Posterior cingulate gyrus (tissue), 11 donors: ENCODE data around the gene CADPS2.

Experiments
- DNase-seq, 10 donors: peaks; one replicate each; pipeline versions ENCODE4 v3.0.0 to v3.0.0-alpha.2; 2020 to 2021; ENCODE audit warnings: mixed read lengths in 3 of 10
- intact Hi-C: fragments of 100-400 bp; cut with DNase I; formaldehyde crosslinking; loops from one replicate; pipeline ENCODE4 v1.15.1; 2023

Gene CADPS2

DNA sequence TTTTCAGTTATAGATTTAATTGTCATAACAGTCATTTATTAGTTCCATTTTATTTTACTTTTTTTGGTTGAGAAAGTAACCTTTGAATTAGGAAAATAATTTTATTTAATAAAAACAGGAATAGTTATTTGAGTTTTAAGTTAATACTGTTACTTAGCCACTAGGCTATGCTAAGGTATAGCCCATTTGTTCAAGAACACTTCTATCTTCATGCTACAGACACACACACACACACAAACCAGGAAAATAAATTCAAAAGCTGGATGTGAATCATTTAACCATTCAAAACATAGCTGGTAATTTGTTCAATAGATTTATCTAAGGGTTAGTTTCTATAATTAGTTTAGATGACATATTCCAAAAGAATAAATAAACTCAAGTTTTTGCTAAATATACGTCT is 335.7 kb downstream of the CADPS2 start:
- intact Hi-C loops = no loop called here

DNA sequence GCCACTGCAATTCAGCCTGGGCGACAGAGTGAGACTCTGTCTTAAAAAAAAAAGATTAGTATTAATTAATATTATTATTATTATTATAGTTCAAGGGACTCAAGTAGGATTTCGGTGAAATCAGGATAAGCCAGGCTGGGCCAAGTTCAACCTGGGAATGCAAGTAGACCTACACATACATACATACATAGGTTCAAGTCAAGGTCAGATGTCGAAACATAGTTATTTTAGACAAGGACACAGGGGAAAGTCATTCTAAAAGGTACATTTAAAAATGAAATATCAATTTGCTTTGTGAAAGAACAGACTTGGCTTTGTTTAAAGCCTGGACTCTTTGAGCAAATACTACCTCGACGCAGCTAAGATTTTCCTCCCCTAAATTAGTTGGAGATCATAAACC is 336.7 kb downstream of the CADPS2 start:
- intact Hi-C loops = no loop called here

More for the DNA sequence above, 335.7 kb downstream of the CADPS2 start:
- DNase-seq = no peak

DNA sequence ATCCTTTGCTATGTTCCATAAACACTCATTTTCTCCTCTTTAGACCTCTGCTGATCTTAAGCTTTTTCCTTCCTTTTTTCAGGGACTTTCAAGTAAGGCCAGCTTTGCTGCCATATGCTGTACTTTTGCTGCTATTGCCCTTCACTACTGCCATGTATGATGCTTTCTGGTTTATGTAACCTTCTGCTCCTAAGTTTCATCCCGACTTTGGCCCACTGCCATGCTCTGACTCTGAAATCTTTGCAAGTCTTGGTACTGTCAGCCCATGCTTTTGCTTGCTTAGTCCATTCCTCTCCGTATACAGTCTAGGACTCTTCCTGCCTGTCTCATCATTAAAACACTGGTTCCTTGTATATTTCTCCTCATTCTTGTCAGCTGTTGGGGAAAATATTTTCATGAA is 339.8 kb downstream of the CADPS2 start:
- intact Hi-C loops = no loop called here
- DNase-seq = no peak

More for the DNA sequence above, 336.7 kb downstream of the CADPS2 start:
- DNase-seq = peak in 1 of 10 donors; percentile 31

DNA sequence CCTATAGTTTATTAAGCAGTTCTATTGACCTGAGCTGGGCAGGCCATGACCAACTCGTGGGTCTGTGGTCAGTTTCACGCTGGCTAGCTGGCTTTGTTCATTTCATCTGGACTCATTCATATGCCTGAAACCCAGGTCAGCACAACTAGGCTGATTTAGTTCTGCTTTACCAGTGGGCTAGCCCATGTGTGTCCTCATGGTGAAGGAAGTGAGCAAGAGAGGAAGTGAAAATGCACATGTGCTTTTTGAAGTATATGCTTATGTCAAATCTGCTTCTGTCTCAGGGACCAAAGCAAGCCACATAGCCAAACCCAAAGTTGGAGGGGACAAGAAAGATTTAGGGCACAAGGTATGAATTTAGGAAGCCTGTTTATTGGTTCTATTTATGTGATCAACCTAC is 341.8 kb downstream of the CADPS2 start:
- intact Hi-C loops = no loop called here
- DNase-seq = peak in 3 of 10 donors; percentile 4 to 62 (median 14)

DNA sequence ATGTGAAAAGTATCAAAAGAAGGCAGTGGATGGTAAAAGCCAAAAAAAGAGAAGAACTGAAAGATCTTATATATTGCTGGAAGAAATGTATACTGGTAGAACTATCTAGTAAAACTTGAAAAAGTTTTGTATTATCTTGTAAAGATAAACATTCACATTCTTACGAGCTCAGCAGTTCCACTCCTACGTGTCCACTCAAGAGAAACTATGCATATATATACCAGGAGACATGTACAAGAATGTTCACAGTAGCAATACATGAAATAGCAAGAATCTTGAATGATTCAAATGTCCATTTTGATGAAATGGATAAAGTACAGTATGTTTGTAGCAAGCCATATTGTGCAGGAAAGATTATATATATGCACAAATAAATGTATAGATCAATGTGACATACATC is 342.4 kb downstream of the CADPS2 start:
- intact Hi-C loops = no loop called here
- no peak for DNase-seq

DNA sequence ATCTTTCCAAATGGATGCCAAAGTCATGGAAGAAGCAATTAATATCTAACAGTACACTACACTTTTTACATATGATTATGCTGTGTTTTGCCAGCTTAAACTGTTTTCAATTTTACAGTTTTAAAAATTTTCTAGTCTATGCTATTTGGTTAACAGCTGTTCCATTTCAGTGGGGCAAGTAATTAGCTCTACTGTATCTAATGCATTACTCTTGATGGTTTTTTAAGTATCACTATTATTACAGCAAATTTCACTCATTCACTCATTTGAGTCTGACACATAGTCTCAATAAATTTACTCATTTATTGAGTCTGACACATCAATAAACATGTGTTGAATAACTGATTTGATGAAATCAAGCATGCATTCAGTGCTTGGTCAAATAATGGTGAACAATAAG is 343.1 kb downstream of the CADPS2 start:
- intact Hi-C loops = no loop called here
- no peak for DNase-seq

DNA sequence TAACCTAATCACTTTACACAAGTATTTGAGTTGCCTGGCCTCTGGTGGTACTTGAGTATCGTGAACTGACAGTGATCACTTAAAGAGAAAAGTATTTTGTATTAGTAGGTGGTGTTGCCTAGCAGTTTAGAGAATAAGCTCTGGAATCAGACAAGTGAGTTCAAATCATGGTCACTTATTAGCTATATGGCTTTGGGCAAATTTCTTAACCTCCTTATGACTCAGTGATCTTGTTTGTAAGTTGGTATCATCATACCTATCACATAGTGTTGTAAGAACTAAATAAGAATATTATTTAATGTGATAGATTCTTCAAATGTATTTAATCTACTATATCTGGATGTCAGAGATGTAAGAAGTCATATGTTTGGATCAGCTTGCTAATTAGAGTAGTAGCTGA is 351.2 kb downstream of the CADPS2 start:
- intact Hi-C loops = loop anchor here (10.0 kb wide), 1 partner anchor 440 kb away; no protein-coding TSS in a partner anchor
- DNase-seq = no peak

DNA sequence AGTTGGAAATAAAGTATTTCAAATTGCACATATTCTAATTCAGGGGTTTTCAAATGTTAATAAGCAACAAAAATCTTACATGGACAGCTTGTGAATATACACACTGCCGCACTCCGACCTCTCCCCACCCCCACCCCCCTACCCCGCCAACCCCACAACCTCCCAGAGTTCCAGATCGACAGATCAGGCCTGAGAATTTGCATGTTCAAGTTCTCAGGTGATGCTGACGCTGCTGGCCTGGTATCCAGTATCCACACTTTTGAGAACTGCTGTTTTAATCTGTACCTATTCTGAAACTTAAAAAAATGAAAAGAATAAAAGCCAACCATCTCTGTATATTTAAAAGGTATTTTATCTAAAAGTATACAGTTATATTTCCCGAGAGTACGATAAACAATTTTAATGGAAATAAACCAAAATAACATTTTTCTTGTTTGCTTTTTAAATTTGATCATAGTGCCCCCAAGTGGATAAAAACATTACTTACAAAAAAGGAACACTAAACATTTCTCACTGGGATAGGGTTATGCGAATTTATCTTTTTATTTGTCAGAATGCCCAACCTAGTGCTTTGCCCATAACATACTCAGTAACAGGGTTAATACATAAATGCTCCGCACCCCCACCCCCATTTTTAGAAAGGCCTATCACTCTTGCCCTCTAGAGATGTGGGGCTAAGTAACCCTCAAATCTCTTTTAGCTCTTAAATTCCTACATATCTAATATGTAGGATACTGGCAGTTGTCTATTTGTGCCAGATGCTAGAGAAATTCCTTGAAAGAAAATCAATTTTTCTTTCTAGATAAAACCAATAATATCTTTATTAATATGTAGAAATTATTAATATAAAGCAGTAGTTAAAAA is 353.6 kb downstream of the CADPS2 start:
- DNase-seq = no peak
- intact Hi-C loops = loop anchor here (10.0 kb wide), 1 partner anchor 438 kb away; no protein-coding TSS in a partner anchor

DNA sequence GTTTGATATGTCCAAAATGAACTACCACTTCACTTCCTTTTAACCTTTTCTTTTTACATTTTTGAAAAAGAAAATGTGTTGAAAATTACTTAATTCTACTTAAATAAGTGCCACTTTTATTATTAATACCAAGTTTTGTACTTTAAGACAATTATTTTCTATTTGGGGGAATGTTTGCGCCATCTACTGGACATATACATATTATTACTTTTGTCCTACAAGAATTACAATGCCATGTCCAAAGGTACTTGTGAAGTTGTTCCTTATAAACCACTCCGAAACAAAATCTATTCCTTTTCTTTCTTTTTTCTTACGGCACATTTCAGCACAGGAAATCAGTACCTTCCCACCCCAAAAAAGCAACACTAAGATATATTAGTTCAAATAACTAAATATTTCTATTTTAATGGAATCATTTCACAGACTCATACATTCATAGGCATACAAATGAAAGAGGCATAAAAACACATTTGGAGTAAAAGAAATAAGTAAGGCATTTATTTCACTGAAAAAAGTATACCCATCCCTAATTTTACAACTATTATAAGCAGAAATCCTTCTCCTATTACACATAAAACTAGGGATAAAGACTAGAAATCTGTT is 357.3 kb downstream of the CADPS2 start:
- no peak for DNase-seq
- intact Hi-C loops = loop anchor here (1.0 kb wide), 1 partner anchor 310 kb away; no protein-coding TSS in a partner anchor

DNA sequence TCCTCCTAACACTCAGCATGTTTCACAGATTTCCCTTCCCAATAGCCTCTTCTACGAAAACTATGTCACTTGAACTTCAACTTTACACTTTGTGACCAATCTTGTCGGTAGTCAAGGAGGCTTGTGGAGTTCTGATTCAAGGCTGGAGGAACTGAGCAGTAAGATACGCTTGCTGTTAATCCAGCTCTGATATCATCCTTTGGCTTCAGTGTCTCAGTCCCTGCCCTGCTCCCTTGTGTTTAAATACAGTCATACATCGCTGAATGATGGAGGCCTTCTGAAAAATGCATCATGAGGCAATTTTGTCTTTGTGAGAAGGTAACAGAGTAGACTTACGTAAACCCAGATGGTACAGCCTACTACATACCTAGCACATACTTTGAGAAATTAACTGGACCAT is 360.9 kb downstream of the CADPS2 start:
- DNase-seq = no peak
- intact Hi-C loops = no loop called here

DNA sequence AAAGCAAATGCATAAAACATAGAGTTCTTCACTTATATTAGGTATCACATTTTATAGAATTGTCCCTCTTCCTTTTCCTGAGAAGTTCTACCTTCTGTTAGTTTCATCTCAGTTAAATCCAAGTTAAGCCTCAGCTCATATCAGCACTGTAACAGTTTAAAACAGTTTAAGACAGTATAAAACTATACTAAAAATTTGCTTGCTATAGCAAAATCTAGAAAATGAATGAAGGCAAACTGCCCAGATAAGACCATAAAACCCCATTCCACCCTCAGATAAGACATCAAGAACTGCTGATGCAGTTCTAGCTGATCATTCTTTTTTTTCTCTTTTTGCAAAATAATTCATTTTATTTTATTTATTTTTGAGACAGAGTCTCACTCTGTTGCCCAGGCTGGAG is 364.5 kb downstream of the CADPS2 start:
- intact Hi-C loops = no loop called here
- DNase-seq = no peak

DNA sequence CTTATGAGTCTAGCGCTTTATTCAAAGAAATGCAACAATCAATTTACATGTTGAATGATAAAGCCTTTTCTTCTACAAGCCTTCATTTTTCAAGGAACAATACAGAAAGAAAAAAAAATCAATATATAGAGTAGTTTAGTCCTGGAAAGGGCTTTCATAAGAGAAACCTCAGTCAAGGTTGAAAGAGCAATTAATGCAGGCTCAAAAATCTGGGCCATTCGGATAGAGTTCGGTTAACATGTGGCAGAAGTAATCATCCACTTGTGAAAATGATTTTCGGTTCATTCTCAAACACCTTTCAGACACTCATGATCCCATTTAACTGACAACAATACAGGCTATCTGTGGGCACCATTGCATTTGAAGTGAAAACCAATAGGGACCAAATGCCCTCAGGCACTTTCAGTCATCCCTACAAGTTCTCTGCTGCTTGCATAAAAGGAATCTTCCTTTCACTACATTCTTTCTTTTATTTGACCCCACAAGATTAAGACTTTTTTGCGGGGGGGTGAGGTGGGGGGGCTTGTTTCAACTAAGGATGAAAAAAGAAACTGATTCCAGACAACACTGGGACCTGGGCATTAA is 365.2 kb downstream of the CADPS2 start:
- DNase-seq = no peak
- intact Hi-C loops = no loop called here

DNA sequence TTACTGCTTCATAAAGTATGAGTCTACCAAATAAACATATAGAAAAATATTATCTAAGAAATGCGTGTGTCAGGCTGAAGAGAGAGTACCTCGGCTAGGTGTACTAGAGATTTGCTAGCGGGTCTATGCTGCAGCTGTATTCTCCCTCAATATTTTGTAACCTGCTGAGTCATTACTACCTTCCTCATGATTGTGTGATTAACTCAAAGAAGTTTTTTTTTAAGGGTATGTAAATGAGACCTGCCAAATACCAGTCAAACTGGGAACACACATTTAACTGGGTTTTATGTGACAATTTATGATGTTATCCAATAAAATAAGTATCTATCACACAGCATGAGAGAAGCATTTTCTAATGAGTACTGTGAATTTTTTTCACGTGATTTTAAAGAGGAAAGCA is 367.8 kb downstream of the CADPS2 start:
- DNase-seq = no peak
- intact Hi-C loops = no loop called here

DNA sequence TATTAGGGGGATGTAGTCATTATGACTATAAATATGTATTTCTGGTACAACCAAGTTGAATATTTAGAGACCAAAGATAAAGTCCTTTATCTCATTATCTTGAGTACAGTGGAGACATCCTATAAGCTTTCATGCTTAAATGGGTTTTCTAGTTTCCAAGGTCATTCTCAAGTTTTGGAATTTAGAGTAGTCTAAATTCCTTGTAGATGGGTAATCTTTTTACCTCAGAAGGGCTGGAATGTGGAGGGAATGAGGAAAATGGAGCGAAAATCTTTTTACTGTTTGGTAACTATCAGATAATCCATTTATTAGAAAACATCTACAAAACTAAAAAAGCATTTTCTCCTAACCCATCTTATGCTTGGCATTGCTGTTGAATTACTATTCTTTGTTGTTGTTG is 368.7 kb downstream of the CADPS2 start:
- DNase-seq = no peak
- intact Hi-C loops = no loop called here

DNA sequence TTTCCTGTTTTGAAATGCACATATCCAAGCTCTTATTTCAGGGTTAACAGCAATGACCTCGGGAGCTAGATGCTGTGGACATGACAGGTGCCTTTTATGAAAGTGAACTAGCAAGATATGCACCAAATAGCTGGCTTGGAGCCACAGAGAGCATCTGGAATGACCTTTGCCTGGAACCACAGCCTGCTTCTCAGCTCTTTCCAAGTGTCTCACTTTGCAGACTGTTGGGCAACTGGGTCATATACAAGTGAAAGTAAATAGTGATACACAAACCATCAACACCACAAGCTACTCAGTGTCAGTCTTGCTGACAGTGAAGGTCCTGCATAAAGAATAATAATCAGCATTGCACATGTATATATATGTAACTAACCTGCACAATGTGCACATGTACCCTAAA is 370.9 kb downstream of the CADPS2 start:
- intact Hi-C loops = no loop called here
- DNase-seq = no peak

DNA sequence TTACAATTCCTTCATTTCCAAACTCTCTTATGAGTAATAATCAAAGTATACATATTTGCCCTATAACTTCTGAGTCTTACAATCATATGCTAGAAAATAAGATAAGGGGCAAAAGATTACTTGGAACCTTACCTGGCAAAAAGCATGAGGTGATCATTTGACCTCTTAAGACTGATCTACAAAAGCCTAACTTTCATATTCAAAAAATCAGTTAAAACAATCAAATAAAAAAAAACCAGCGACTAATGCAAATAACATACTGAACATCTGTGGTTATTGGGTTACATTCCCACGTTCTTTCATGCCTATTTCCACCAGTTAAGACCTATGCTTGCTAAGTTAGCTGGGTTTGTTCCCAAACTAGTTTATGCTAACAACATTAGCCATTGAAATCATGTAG is 375.0 kb downstream of the CADPS2 start:
- DNase-seq = no peak
- intact Hi-C loops = no loop called here

DNA sequence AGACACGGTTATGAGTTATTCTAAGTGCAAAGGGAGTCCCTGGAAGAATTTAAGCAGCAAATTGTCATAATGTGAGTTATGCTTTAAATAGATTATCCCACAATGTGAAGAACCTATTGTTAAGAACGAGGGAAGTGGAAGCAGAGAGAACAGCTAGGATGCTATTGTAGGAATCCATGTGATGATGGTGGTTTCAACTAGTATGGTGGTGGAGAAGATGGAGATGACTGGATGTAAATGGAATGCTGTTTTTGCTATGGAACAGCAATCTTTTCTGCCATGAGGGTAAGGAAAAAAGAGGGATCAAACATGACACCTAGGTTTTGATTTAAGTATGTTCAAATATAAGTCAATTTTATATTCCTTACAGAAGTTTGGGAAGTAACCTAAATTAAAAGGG is 378.7 kb downstream of the CADPS2 start:
- no peak for DNase-seq
- intact Hi-C loops = no loop called here

DNA sequence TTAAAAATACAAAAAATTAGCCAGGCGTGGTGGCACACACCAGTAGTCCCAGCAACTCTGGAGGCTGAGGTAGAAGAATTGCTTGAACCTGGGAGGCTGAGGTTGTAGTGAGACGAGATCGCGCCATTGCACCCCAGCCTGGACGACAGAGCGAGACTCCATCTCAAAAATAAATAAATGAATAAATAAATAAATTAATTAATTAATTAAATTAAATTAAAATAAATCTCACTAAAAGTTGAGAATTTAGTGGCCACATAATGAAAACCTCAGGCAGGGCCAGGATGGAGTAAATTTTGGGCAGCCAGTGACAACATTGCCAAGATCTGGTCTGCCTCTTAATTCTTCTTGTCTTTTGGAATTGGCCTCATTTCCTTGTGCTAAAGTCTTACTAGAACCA is 394.3 kb downstream of the CADPS2 start:
- intact Hi-C loops = no loop called here
- DNase-seq = no peak

DNA sequence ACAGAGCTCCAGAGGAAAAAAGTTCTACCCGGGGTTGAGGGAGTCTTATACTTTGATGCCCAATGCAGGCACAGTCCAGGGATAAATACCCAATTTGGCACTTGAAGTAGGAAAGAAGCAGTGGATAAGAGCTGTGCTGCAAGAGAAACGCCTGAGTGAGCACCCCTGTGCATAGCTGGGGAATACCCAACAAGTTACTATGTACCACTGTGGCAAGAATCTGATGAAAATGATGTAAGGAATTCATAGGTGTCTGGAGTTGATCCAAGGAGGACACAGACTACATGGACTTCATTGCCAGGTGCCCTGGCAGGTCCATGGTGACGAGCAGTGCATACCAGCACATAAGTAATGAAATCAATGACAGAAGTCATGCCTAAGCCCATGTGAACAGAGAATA is 398.0 kb downstream of the CADPS2 start:
- intact Hi-C loops = no loop called here
- DNase-seq = no peak

DNA sequence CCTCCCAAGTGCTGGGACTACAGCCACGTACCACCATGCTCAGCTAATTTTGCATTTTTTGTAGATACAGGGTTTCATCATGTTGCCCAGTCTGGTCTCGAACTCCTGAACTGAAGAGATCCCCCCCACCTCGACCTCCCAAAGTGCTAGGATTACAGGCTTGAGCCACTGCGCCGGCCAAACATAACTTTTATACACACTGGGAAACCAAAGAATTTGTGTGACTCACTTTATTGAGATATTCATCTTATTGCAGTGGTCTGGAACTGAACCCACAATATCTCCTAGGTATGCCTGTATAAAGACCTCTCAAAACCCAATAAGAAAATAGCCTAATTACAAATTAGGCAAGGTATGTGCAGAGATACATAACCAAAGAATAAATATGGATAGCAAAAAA is 399.1 kb downstream of the CADPS2 start:
- intact Hi-C loops = no loop called here
- peak in 1 of 10 donors; percentile 32 for DNase-seq

DNA sequence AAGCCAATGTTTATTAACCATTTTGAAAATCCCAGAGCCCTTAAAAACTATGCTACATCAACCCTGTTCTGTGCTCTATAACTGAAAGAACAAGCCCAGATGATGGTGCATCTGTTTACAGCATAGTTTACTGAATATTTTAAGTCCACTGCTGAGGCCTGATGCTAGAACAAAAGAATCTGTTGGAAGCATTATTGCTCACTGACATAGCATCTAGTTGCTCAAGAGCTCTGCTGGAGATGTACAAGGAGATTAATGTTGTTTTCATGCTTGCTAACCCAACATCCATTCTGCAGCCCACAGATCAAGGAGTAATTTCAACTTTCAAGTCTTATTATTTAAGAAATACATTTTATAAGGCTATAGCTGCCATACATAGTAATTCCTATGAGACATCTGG is 400.4 kb downstream of the CADPS2 start:
- no peak for DNase-seq
- intact Hi-C loops = no loop called here

DNA sequence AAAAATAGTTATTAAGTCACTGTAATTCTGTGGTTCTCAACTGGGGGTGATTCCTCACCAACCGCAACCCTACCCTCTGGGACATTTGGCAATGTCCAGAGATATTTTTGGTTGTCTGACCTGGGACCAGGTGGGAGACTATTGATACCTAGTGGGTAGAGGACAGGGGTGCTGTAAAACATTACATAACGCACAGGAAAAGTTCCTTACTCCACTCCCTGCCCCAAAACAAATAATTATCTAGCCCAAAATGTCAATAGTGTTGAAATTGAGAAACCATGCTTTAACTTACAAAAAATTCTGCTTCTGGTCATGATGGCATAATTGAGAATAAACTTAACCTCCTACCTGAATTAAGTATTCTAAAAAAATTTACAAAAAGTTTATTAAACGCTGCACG is 404.0 kb downstream of the CADPS2 start:
- intact Hi-C loops = no loop called here
- no peak for DNase-seq
